Hepatocyte (in vitro differentiated cells): ENCODE data around the gene UTS2R.

Experiments used
- CTCF ChIP-seq: fragments of 200-600 bp; sonication (generic); IDR thresholded peaks from 2 replicates; pipeline ENCODE4 v1.5.1; 2016; ENCODE audit warnings: antibody characterized with exemption, mild to moderate bottlenecking; ENCODE audit not compliant: poor library complexity
- EZH2phosphoT487 ChIP-seq: fragments of 200-600 bp; sonication (generic); IDR thresholded peaks from one replicate; pipeline ENCODE4 v1.6.1; 2018; ENCODE audit warnings: antibody characterized with exemption, mild to moderate bottlenecking, low read depth, moderate library complexity; ENCODE audit not compliant: unreplicated experiment, severe bottlenecking

GRCh38 chr17:82408938-82409318 is 37.4 kb downstream of the UTS2R start:
- TF ChIP-seq EZH2phosphoT487 (no peak), CTCF (no peak)
